IPS-15b (cell line): ENCODE data around the gene TSPAN1.

Experiments
- H3K27me3 ChIP-seq: one replicate; pipeline ENCODE4 v1.6.1; 2013; ENCODE audit warnings: low read length; ENCODE audit not compliant: control insufficient read depth, insufficient read depth
- H3K36me3 ChIP-seq: one replicate; pipeline ENCODE4 v1.6.1; 2013; ENCODE audit warnings: low read length; ENCODE audit not compliant: control insufficient read depth, insufficient read depth
- H3K4me1 ChIP-seq: one replicate; pipeline ENCODE4 v1.6.1; 2013; ENCODE audit warnings: mild to moderate bottlenecking, low read length; ENCODE audit not compliant: control insufficient read depth, insufficient read depth
- H3K4me3 ChIP-seq: one replicate; pipeline ENCODE4 v1.5.1; 2013; ENCODE audit warnings: low read depth, low read length
- H3K9ac ChIP-seq: one replicate; pipeline ENCODE4 v1.6.1; 2013; ENCODE audit warnings: low read depth, mild to moderate bottlenecking, low read length
- H3K9me3 ChIP-seq: one replicate; pipeline ENCODE4 v1.6.1; 2013; ENCODE audit warnings: mild to moderate bottlenecking, low read length; ENCODE audit not compliant: control insufficient read depth, insufficient read depth

The TSPAN1 gene, protein sequence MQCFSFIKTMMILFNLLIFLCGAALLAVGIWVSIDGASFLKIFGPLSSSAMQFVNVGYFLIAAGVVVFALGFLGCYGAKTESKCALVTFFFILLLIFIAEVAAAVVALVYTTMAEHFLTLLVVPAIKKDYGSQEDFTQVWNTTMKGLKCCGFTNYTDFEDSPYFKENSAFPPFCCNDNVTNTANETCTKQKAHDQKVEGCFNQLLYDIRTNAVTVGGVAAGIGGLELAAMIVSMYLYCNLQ

GRCh38 chr1:46174448-46175231 lies at the start of gene TSPAN1:
TSPAN1 (plus strand) TSS chr1:46175087; CDS start chr1:46181108, 6,021 bp downstream.
- Histone ChIP-seq H3K4me1 (peaks cover 8% of the 10 kb centered on the region), H3K9me3 (no peaks in the 10 kb centered on the region), H3K9ac (no peak within 1 kb of the TSS), H3K27me3 (peaks cover 4% of the 10 kb centered on the region), H3K4me3 (no peak within 1 kb of the TSS), H3K36me3 (no peaks in the 10 kb centered on the region)

- no peak overlapping the region for H3K4me3 ChIP-seq
- H3K9me3 ChIP-seq: no peaks in the 10 kb centered on the region
- H3K4me1 ChIP-seq: peaks cover 5% of the 10 kb centered on the region
- H3K27me3 ChIP-seq: peaks cover 12% of the 10 kb centered on the region
- no peaks in the 10 kb centered on the region for H3K36me3 ChIP-seq
- no peak overlapping the region for H3K9ac ChIP-seq
Measured at GRCh38 chr1:46128344-46128743, 46.5 kb upstream of the TSPAN1 start.

- H3K36me3 ChIP-seq: no peaks in the 10 kb centered on the region
- H3K4me1 ChIP-seq: peaks cover 10% of the 10 kb centered on the region
- H3K9ac ChIP-seq: no peak overlapping the region
- peak overlapping the region; percentile 16 for H3K4me3 ChIP-seq
- H3K27me3 ChIP-seq: peaks cover 18% of the 10 kb centered on the region
- no peaks in the 10 kb centered on the region for H3K9me3 ChIP-seq
Measured at GRCh38 chr1:46130121-46130520, 44.8 kb upstream of the TSPAN1 start.

- Histone ChIP-seq H3K9ac (no peak overlapping the region), H3K27me3 (peaks cover 18% of the 10 kb centered on the region), H3K4me3 (peak overlapping the region; percentile 16), H3K36me3 (no peaks in the 10 kb centered on the region), H3K4me1 (peaks cover 10% of the 10 kb centered on the region), H3K9me3 (no peaks in the 10 kb centered on the region)
Measured at GRCh38 chr1:46130606-46131005, 44.3 kb upstream of the TSPAN1 start.

GRCh38 chr1:46131093-46131492 lies 43.8 kb upstream of the TSPAN1 start:
- H3K9ac ChIP-seq: no peak overlapping the region
- peaks cover 10% of the 10 kb centered on the region for H3K4me1 ChIP-seq
- H3K27me3 ChIP-seq: peaks cover 18% of the 10 kb centered on the region
- H3K4me3 ChIP-seq: peak overlapping the region; percentile 16
- H3K9me3 ChIP-seq: no peaks in the 10 kb centered on the region
- no peaks in the 10 kb centered on the region for H3K36me3 ChIP-seq

DNA sequence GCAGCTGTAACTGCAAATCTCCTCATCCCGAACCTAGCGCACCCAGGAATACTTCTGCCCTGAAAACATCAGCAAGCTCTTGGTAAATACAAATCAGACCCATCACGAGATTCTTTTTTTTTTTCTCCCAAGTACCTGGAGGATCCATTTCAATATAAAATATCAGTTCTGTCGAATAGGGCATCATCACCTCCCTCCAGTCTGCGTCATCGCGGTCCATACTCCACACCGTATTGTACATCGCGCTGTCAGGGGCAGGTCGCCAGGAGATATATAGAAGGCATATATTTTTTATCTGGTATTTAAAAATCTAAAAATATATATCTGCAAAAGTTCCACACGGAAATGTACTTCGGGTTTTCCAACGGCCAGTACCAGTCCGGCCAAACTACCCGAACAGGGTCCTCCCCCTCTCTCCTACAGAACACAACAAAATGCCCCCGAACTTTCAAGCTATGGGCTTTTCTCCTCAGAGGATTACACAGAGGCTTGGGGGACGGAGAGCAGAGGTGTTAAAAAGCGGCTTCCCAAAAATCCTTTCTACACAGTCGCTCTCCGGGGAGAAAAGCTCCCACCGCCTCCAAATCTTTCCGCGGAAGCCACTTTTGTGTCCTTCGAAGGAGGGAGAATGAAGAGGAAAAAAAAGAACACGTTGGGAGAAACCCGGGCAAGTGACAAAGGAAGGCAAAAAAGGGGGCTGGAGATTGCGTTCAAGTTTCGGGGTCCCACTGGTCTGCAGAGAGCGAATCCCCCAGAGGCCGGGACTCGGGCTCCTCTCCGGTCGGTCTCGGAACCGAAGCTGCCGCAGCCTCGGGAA lies 43.0 kb upstream of the TSPAN1 start:
- H3K9ac ChIP-seq: peak overlapping the region; percentile 79
- H3K4me1 ChIP-seq: peaks cover 10% of the 10 kb centered on the region
- peaks cover 18% of the 10 kb centered on the region for H3K27me3 ChIP-seq
- H3K9me3 ChIP-seq: no peaks in the 10 kb centered on the region
- peak overlapping the region; percentile 64 for H3K4me3 ChIP-seq
- H3K36me3 ChIP-seq: no peaks in the 10 kb centered on the region

GRCh38 chr1:46132529-46133180 lies 42.2 kb upstream of the TSPAN1 start, which contains the start of gene PIK3R3:
PIK3R3 (minus strand) TSS chr1:46132629; CDS start chr1:46131952, 677 bp downstream.
- peak within 1 kb of the TSS; percentile 64 for H3K4me3 ChIP-seq
- H3K4me1 ChIP-seq: peaks cover 10% of the 10 kb centered on the region

GRCh38 chr1:46133181-46133658 lies 41.7 kb upstream of the TSPAN1 start:
- Histone ChIP-seq H3K27me3 (peaks cover 20% of the 10 kb centered on the region), H3K4me3 (peak overlapping the region; percentile 64), H3K9me3 (no peaks in the 10 kb centered on the region), H3K9ac (peak overlapping the region; percentile 29), H3K36me3 (no peaks in the 10 kb centered on the region), H3K4me1 (peaks cover 10% of the 10 kb centered on the region)

More at GRCh38 chr1:46132529-46133180, 42.2 kb upstream of the TSPAN1 start, which contains the start of gene PIK3R3:
- Histone ChIP-seq H3K9me3 (no peaks in the 10 kb centered on the region), H3K27me3 (peaks cover 20% of the 10 kb centered on the region), H3K36me3 (no peaks in the 10 kb centered on the region), H3K9ac (peak within 1 kb of the TSS; percentile 95)

GRCh38 chr1:46133781-46134350 lies 41.0 kb upstream of the TSPAN1 start:
- peaks cover 10% of the 10 kb centered on the region for H3K4me1 ChIP-seq
- no peaks in the 10 kb centered on the region for H3K9me3 ChIP-seq
- H3K36me3 ChIP-seq: no peaks in the 10 kb centered on the region

GRCh38 chr1:46134660-46135331 lies 40.1 kb upstream of the TSPAN1 start:
- H3K4me1 ChIP-seq: peaks cover 10% of the 10 kb centered on the region
- H3K9me3 ChIP-seq: no peaks in the 10 kb centered on the region
- H3K4me3 ChIP-seq: no peak overlapping the region
- no peaks in the 10 kb centered on the region for H3K36me3 ChIP-seq
- no peak overlapping the region for H3K9ac ChIP-seq
- peaks cover 20% of the 10 kb centered on the region for H3K27me3 ChIP-seq

More at GRCh38 chr1:46133781-46134350, 41.0 kb upstream of the TSPAN1 start:
- Histone ChIP-seq H3K4me3 (peak overlapping the region; percentile 64), H3K9ac (no peak overlapping the region), H3K27me3 (peaks cover 20% of the 10 kb centered on the region)
